Thyroid gland (tissue), 4 donors: Measurements from ENCODE around the gene SCTR. TPM values are rescaled to one million over a fixed set of nuclear protein-coding genes. Genes with fewer than 3 reads are reported as not detected.

ENCODE experiments used
- DNase-seq, 2 donors: peaks; one replicate each; pipeline ENCODE4 v3.0.0-alpha.2; 2019
- H3K27ac ChIP-seq, 3 donors: fragments of 200-600 bp; sonication (generic); 1 replicate in 2 of 3; 2 replicates in 1 of 3; pipeline ENCODE4 v1.5.1; 2016 to 2019; ENCODE audit warnings: mild to moderate bottlenecking in 1 of 3, moderate library complexity in 1 of 3
- H3K27me3 ChIP-seq: fragments of 200-600 bp; sonication (generic); one replicate; pipeline ENCODE4 v1.5.1; 2019
- H3K36me3 ChIP-seq, 2 donors: fragments of 200-600 bp; sonication (generic); one replicate each; pipeline ENCODE4 v1.5.1; 2016 to 2019
- H3K4me1 ChIP-seq, 2 donors: fragments of 200-600 bp; sonication (generic); one replicate each; pipeline ENCODE4 v1.5.1; 2017 to 2019
- H3K4me3 ChIP-seq, 3 donors: fragments of 200-600 bp; sonication (generic); replicated peaks in 1 of 3; 1 replicate in 2 of 3; 2 replicates in 1 of 3; pipeline ENCODE4 v1.5.1; 2016; ENCODE audit warnings: mild to moderate bottlenecking in 1 of 3
- H3K9me3 ChIP-seq: fragments of 200-600 bp; sonication (generic); one replicate; pipeline ENCODE4 v1.5.1; 2017
- POLR2A ChIP-seq, 2 donors: fragments of 450-650 bp; IDR thresholded peaks; one replicate each; pipeline ENCODE4 v1.6.1; 2017; ENCODE audit warnings: antibody characterized with exemption in 2 of 2, mild to moderate bottlenecking in 2 of 2, moderate library complexity in 1 of 2
- WGBS, 2 donors: methylation state at CpG; one replicate each; pipeline ENCODE4 v1.1.5; 2017; 5-methylcytosine and 5-hydroxymethylcytosine counted together
- intact Hi-C: fragments of 100-400 bp; cut with DNase I; formaldehyde crosslinking; loops from one replicate; pipeline ENCODE4 v1.15.1; 2023
- total RNA-seq, 4 donors: library from RNA; depleted of rRNA; stranded (reverse); fragments of >200 nt; gene quantifications; one replicate each; pipeline ENCODE4 v1.2.3, GENCODE V29; 2016
- TF ChIP-seq, protein P1 (sequence below), 6 experiments: fragments of 200-600 bp in 3 of 6; fragments of 450-650 bp in 3 of 6; sonication (generic) in 3 of 6; IDR thresholded peaks; one replicate each; pipeline ENCODE4 v1.5.1; 2016 to 2019; ENCODE audit warnings: antibody characterized with exemption in 6 of 6, mild to moderate bottlenecking in 2 of 6, inconsistent platforms in 1 of 6, moderate library complexity in 1 of 6

SCTR gene
- total RNA-seq, 4 donors from 2014 or later: not detected

DNA sequence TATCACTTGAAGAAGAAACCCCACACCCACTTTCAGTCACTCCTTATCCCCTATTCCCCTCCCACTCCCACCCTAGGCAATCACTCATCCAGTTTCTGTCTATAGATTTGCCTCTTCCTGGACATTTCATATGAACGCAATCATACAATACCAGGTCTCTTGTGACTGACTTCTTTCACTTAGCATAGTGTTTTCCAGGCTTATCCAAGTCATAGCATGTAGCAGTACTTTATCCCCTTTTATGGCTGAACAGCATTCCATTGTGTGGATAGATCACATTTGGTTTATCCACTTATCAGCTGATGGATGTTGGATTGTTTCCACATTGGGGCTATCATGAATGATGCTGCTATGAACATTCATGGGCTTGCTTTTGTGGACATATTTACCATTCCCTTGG lies 26.6 kb upstream of the SCTR start:
- WGBS, 2 donors: 93 to 100% methylated on average over 1 of the region's 1 CpG
- no peak overlapping the region for H3K4me3 ChIP-seq
- H3K36me3 ChIP-seq: no peaks in the 10 kb centered on the region
- H3K27me3 ChIP-seq: no peaks in the 10 kb centered on the region
- H3K27ac ChIP-seq: no peak overlapping the region
- no peak for TF ChIP-seq POLR2A (IDR thresholded peaks at IDR 0.05)
- TF ChIP-seq, protein P1, sequence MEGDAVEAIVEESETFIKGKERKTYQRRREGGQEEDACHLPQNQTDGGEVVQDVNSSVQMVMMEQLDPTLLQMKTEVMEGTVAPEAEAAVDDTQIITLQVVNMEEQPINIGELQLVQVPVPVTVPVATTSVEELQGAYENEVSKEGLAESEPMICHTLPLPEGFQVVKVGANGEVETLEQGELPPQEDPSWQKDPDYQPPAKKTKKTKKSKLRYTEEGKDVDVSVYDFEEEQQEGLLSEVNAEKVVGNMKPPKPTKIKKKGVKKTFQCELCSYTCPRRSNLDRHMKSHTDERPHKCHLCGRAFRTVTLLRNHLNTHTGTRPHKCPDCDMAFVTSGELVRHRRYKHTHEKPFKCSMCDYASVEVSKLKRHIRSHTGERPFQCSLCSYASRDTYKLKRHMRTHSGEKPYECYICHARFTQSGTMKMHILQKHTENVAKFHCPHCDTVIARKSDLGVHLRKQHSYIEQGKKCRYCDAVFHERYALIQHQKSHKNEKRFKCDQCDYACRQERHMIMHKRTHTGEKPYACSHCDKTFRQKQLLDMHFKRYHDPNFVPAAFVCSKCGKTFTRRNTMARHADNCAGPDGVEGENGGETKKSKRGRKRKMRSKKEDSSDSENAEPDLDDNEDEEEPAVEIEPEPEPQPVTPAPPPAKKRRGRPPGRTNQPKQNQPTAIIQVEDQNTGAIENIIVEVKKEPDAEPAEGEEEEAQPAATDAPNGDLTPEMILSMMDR (IDR thresholded peaks at IDR 0.05): no peak
- H3K9me3 ChIP-seq: no peaks in the 10 kb centered on the region
- H3K4me1 ChIP-seq: no peaks in the 10 kb centered on the region
- no peak for DNase-seq
- intact Hi-C loops: no loop called here

DNA sequence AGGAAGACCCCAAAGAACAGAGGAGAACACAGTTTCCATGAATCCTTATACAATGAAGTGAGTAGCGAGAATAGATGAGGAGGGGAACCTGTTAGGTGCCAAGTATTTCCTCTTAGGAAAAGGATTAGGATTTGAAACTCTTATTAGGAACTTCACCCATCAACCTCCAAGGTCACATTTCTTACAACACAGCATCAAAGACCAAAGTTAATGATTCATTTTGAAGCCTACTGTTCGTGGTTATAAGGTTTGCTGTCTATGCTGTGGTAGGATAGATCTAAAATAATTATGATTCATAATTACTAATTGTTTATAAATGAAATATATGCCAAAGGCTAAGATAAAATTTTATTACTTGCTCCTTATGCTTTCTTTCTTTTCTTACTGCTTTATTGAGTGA lies 26.1 kb upstream of the SCTR start:
- WGBS, 2 donors: 92 to 94% methylated on average over 2 of the region's 2 CpGs

DNA sequence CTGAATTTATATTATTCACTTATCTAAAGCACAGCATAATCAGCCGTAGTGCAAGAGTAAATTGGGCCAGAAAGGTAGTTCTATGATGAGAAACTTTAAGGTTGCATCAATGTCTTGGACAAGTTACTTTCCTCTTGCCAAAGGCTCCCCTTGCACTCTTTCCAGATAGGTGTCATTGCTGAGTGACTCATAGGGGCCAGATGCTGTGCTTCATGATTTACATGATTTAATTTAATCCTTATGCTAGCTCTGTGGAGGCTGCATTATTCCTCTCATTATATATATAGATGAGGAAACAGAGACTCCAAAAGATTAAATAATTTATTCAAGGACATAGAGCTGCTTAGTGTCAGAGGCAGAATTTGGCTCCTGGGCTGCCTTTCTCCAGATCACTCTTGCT lies 25.0 kb upstream of the SCTR start:
- intact Hi-C loops: no loop called here
- Histone ChIP-seq H3K9me3 (no peaks in the 10 kb centered on the region), H3K4me1 (peaks cover 0 to 8% of the 10 kb centered on the region in 2 donors), H3K27me3 (no peaks in the 10 kb centered on the region), H3K36me3 (no peaks in the 10 kb centered on the region), H3K4me3 (no peak overlapping the region), H3K27ac (no peak overlapping the region)
- TF ChIP-seq, protein P1 (IDR thresholded peaks at IDR 0.05): no peak
- TF ChIP-seq POLR2A (IDR thresholded peaks at IDR 0.05): no peak
- 88 to 90% methylated on average over 1 of the region's 1 CpG for WGBS, 2 donors
- no peak for DNase-seq

More for the DNA sequence above, 26.1 kb upstream of the SCTR start:
- intact Hi-C loops: no loop called here
- H3K27me3 ChIP-seq: no peaks in the 10 kb centered on the region
- TF ChIP-seq, protein P1 (IDR thresholded peaks at IDR 0.05): no peak
- TF ChIP-seq POLR2A (IDR thresholded peaks at IDR 0.05): no peak
- no peak for DNase-seq
- no peak overlapping the region for H3K4me3 ChIP-seq
- H3K4me1 ChIP-seq: no peaks in the 10 kb centered on the region
- no peaks in the 10 kb centered on the region for H3K9me3 ChIP-seq
- no peak overlapping the region for H3K27ac ChIP-seq
- H3K36me3 ChIP-seq: no peaks in the 10 kb centered on the region

DNA sequence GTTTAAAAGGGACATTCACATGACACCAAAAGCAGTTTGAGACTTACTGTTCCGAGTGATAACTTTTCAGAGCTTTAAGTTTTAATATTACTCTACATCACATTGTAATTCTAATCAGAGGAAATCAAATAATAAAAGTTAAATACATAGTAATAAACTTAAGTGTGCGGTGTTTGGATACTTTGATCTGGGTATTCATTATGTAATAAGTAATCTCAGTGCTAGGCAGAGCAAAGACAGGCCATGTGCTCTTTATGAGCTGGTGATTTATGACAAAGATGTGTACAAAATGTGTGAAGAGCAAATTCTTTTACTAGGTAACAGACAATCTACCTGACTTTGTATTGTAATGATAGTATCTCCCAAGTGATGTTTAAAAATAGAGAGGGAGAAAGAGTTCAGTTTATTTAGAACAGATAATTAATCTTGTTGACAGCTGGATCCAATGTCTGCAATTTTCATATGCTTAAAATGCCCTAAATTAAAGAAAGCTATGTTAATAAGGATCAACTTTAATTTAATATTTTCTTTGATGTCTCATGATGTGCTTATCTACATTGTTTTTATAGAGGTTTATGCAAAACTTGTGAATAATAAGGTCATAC lies 24.3 kb upstream of the SCTR start:
- H3K9me3 ChIP-seq: no peaks in the 10 kb centered on the region
- no peak overlapping the region for H3K27ac ChIP-seq
- H3K4me3 ChIP-seq: no peak overlapping the region
- WGBS, 2 donors: 90 to 95% methylated on average over 2 of the region's 2 CpGs
- no peaks in the 10 kb centered on the region for H3K36me3 ChIP-seq
- DNase-seq: no peak
- H3K27me3 ChIP-seq: no peaks in the 10 kb centered on the region
- peaks cover 4 to 8% of the 10 kb centered on the region in 2 donors for H3K4me1 ChIP-seq
- intact Hi-C loops: no loop called here
- TF ChIP-seq, protein P1 (IDR thresholded peaks at IDR 0.05): no peak
- TF ChIP-seq POLR2A (IDR thresholded peaks at IDR 0.05): no peak

DNA sequence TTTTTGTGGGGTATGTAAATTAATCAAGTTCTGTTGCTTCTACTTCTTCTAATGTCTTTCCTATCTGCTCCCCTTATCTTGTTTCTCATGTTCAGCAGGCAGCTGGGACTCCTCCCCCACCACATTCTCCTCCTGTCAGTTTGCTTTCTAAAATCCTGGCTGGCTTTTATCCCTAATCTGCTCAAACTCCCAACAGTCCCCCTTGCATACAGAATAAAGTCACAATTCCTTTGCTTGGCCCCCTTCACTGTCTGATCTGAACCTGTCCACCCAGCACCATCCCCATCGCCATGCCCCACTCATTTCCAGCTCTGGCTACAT lies 22.1 kb upstream of the SCTR start:
- 89 to 93% methylated on average over 1 of the region's 1 CpG for WGBS, 2 donors
- DNase-seq: no peak
- Histone ChIP-seq H3K27me3 (no peaks in the 10 kb centered on the region), H3K27ac (no peak overlapping the region), H3K9me3 (no peaks in the 10 kb centered on the region), H3K4me1 (peaks cover 4 to 8% of the 10 kb centered on the region in 2 donors), H3K36me3 (no peaks in the 10 kb centered on the region), H3K4me3 (no peak overlapping the region)
- TF ChIP-seq, protein P1 (IDR thresholded peaks at IDR 0.05): no peak
- no peak for TF ChIP-seq POLR2A (IDR thresholded peaks at IDR 0.05)
- intact Hi-C loops: no loop called here
